Measurements from ENCODE around the gene TAF3.
A peak's percentile ranks its signal among the peaks of the same experiment; 100 is the strongest.

Gene TAF3

GRCh38 chr10:7788639-7789286 lies 29.5 kb upstream of the TAF3 start:
- Histone ChIP-seq H3K4me3 (ENCODE audit: low read length in 2 of 2) (peak overlapping the region; percentile 96), H3K14ac (ENCODE audit: low read length) (no peak overlapping the region), H2BK12ac (ENCODE audit: low read length) (no peak overlapping the region), H3K4me1 (ENCODE audit: control insufficient read depth in 2 of 2, insufficient read depth in 1 of 2, low read depth in 1 of 2, low read length in 2 of 2) (peaks cover 4 to 10% of the 10 kb centered on the region in 2 donors), H3K36me3 (replicated peaks in 1 of 2; ENCODE audit: control insufficient read depth in 2 of 2, insufficient read depth in 2 of 2, low read length in 2 of 2) (peaks cover 2 to 42% of the 10 kb centered on the region in 2 donors), H3K4ac (ENCODE audit: low read length) (no peak overlapping the region), H3K27me3 (ENCODE audit: control insufficient read depth in 3 of 3, insufficient read depth in 3 of 3, low read depth in 1 of 3, low read length in 3 of 3) (no peaks in the 10 kb centered on the region), H2BK15ac (ENCODE audit: low read length) (no peak overlapping the region), H2BK5ac (ENCODE audit: low read length) (no peak overlapping the region), H2BK120ac (ENCODE audit: low read depth, low read length) (no peak overlapping the region), H3K23ac (ENCODE audit: low read depth, low read length, poor library complexity) (no peak overlapping the region), H2AFZ (ENCODE audit: low read length) (peak overlapping the region; percentile 92), H3K18ac (ENCODE audit: low read length) (no peak overlapping the region), H3K9me3 (replicated peaks in 1 of 2; ENCODE audit: control insufficient read depth in 2 of 2, insufficient read depth in 1 of 2, low read depth in 1 of 2, low read length in 2 of 2) (no peaks in the 10 kb centered on the region), H3K9ac (ENCODE audit: low read depth, low read length, poor library complexity) (peak overlapping the region; percentile 98), H4K8ac (ENCODE audit: low read depth, low read length) (no peak overlapping the region), H3K27ac (replicated peaks; ENCODE audit: low read length) (no peak overlapping the region), H4K91ac (ENCODE audit: low read depth, low read length, poor library complexity) (no peak overlapping the region), H2AK5ac (ENCODE audit: low read depth, low read length) (no peak overlapping the region), H3K79me1 (ENCODE audit: low read depth, low read length) (peaks cover 8% of the 10 kb centered on the region), H3K4me2 (ENCODE audit: insufficient read depth, low read length, poor library complexity, severe bottlenecking) (peak overlapping the region; percentile 49)
- no CpG with 5 or more reads among the region's 25 CpGs for WGBS, 2 donors (ENCODE audit: extremely low coverage in 2 of 2, insufficient read length in 2 of 2, insufficient replicate concordance in 1 of 2)
- DNase-seq (ENCODE audit: low spot score): no peak

- Histone ChIP-seq H3K36me3 (replicated peaks in 1 of 2; ENCODE audit: control insufficient read depth in 2 of 2, insufficient read depth in 2 of 2, low read length in 2 of 2) (peaks cover 2 to 36% of the 10 kb centered on the region in 2 donors), H3K9ac (ENCODE audit: low read depth, low read length, poor library complexity) (no peak overlapping the region), H2AFZ (ENCODE audit: low read length) (no peak overlapping the region), H3K14ac (ENCODE audit: low read length) (no peak overlapping the region), H3K4ac (ENCODE audit: low read length) (no peak overlapping the region), H3K4me3 (ENCODE audit: low read length in 2 of 2) (peak overlapping the region in 1 of 2 donors; percentile 96), H2AK5ac (ENCODE audit: low read depth, low read length) (no peak overlapping the region), H3K18ac (ENCODE audit: low read length) (no peak overlapping the region), H2BK5ac (ENCODE audit: low read length) (no peak overlapping the region), H3K9me3 (replicated peaks in 1 of 2; ENCODE audit: control insufficient read depth in 2 of 2, insufficient read depth in 1 of 2, low read depth in 1 of 2, low read length in 2 of 2) (no peaks in the 10 kb centered on the region), H2BK120ac (ENCODE audit: low read depth, low read length) (no peak overlapping the region), H3K4me2 (ENCODE audit: insufficient read depth, low read length, poor library complexity, severe bottlenecking) (no peak overlapping the region), H3K27me3 (ENCODE audit: control insufficient read depth in 3 of 3, insufficient read depth in 3 of 3, low read depth in 1 of 3, low read length in 3 of 3) (no peaks in the 10 kb centered on the region), H3K27ac (replicated peaks; ENCODE audit: low read length) (no peak overlapping the region), H4K91ac (ENCODE audit: low read depth, low read length, poor library complexity) (no peak overlapping the region), H2BK15ac (ENCODE audit: low read length) (no peak overlapping the region), H3K79me1 (ENCODE audit: low read depth, low read length) (peaks cover 8% of the 10 kb centered on the region), H2BK12ac (ENCODE audit: low read length) (no peak overlapping the region), H4K8ac (ENCODE audit: low read depth, low read length) (no peak overlapping the region), H3K23ac (ENCODE audit: low read depth, low read length, poor library complexity) (no peak overlapping the region), H3K4me1 (ENCODE audit: control insufficient read depth in 2 of 2, insufficient read depth in 1 of 2, low read depth in 1 of 2, low read length in 2 of 2) (peaks cover 4 to 10% of the 10 kb centered on the region in 2 donors)
- DNase-seq (ENCODE audit: low spot score): no peak
- no CpG with 5 or more reads among the region's 3 CpGs for WGBS, 2 donors (ENCODE audit: extremely low coverage in 2 of 2, insufficient read length in 2 of 2, insufficient replicate concordance in 1 of 2)
Measured at GRCh38 chr10:7789390-7789789, 28.9 kb upstream of the TAF3 start.

GRCh38 chr10:7792541-7792940 lies 25.8 kb upstream of the TAF3 start:
- Histone ChIP-seq H3K79me1 (ENCODE audit: low read depth, low read length) (peaks cover 2% of the 10 kb centered on the region), H3K4ac (ENCODE audit: low read length) (no peak overlapping the region), H3K27me3 (ENCODE audit: control insufficient read depth in 3 of 3, insufficient read depth in 3 of 3, low read depth in 1 of 3, low read length in 3 of 3) (no peaks in the 10 kb centered on the region), H3K4me1 (ENCODE audit: control insufficient read depth in 2 of 2, insufficient read depth in 1 of 2, low read depth in 1 of 2, low read length in 2 of 2) (peaks cover 1 to 8% of the 10 kb centered on the region in 2 donors), H3K27ac (replicated peaks; ENCODE audit: low read length) (no peak overlapping the region), H2AK5ac (ENCODE audit: low read depth, low read length) (no peak overlapping the region), H3K36me3 (replicated peaks in 1 of 2; ENCODE audit: control insufficient read depth in 2 of 2, insufficient read depth in 2 of 2, low read length in 2 of 2) (peaks cover 5 to 42% of the 10 kb centered on the region in 2 donors), H3K18ac (ENCODE audit: low read length) (no peak overlapping the region), H2BK5ac (ENCODE audit: low read length) (no peak overlapping the region), H3K4me2 (ENCODE audit: insufficient read depth, low read length, poor library complexity, severe bottlenecking) (no peak overlapping the region), H4K8ac (ENCODE audit: low read depth, low read length) (no peak overlapping the region), H2AFZ (ENCODE audit: low read length) (no peak overlapping the region), H3K14ac (ENCODE audit: low read length) (no peak overlapping the region), H2BK12ac (ENCODE audit: low read length) (no peak overlapping the region), H4K91ac (ENCODE audit: low read depth, low read length, poor library complexity) (no peak overlapping the region), H2BK120ac (ENCODE audit: low read depth, low read length) (no peak overlapping the region), H3K23ac (ENCODE audit: low read depth, low read length, poor library complexity) (no peak overlapping the region), H3K9me3 (replicated peaks in 1 of 2; ENCODE audit: control insufficient read depth in 2 of 2, insufficient read depth in 1 of 2, low read depth in 1 of 2, low read length in 2 of 2) (no peaks in the 10 kb centered on the region), H3K4me3 (ENCODE audit: low read length in 2 of 2) (no peak overlapping the region), H3K9ac (ENCODE audit: low read depth, low read length, poor library complexity) (no peak overlapping the region), H2BK15ac (ENCODE audit: low read length) (no peak overlapping the region)
- no peak for DNase-seq (ENCODE audit: low spot score)
- WGBS, 2 donors (ENCODE audit: extremely low coverage in 2 of 2, insufficient read length in 2 of 2, insufficient replicate concordance in 1 of 2): no CpG with 5 or more reads among the region's 1 CpG

- no peaks in the 10 kb centered on the region for H3K27me3 ChIP-seq (ENCODE audit: control insufficient read depth in 3 of 3, insufficient read depth in 3 of 3, low read depth in 1 of 3, low read length in 3 of 3)
- H3K9ac ChIP-seq (ENCODE audit: low read depth, low read length, poor library complexity): no peak overlapping the region
- H3K4me2 ChIP-seq (ENCODE audit: insufficient read depth, low read length, poor library complexity, severe bottlenecking): no peak overlapping the region
- no peaks in the 10 kb centered on the region for H3K79me1 ChIP-seq (ENCODE audit: low read depth, low read length)
- peaks cover 0 to 1% of the 10 kb centered on the region in 2 donors for H3K4me1 ChIP-seq (ENCODE audit: control insufficient read depth in 2 of 2, insufficient read depth in 1 of 2, low read depth in 1 of 2, low read length in 2 of 2)
- H2AK5ac ChIP-seq (ENCODE audit: low read depth, low read length): no peak overlapping the region
- no peak overlapping the region for H2BK12ac ChIP-seq (ENCODE audit: low read length)
- no peak overlapping the region for H2BK120ac ChIP-seq (ENCODE audit: low read depth, low read length)
- H3K4ac ChIP-seq (ENCODE audit: low read length): no peak overlapping the region
- no peak overlapping the region for H3K14ac ChIP-seq (ENCODE audit: low read length)
- no peak for DNase-seq (ENCODE audit: low spot score)
- no peak overlapping the region for H3K23ac ChIP-seq (ENCODE audit: low read depth, low read length, poor library complexity)
- H3K27ac ChIP-seq (replicated peaks; ENCODE audit: low read length): no peak overlapping the region
- no peaks in the 10 kb centered on the region for H3K9me3 ChIP-seq (replicated peaks in 1 of 2; ENCODE audit: control insufficient read depth in 2 of 2, insufficient read depth in 1 of 2, low read depth in 1 of 2, low read length in 2 of 2)
- H3K36me3 ChIP-seq (replicated peaks in 1 of 2; ENCODE audit: control insufficient read depth in 2 of 2, insufficient read depth in 2 of 2, low read length in 2 of 2): peaks cover 10 to 59% of the 10 kb centered on the region in 2 donors
- H4K8ac ChIP-seq (ENCODE audit: low read depth, low read length): no peak overlapping the region
- WGBS, 2 donors (ENCODE audit: extremely low coverage in 2 of 2, insufficient read length in 2 of 2, insufficient replicate concordance in 1 of 2): no CpG with 5 or more reads among the region's 4 CpGs
- H3K4me3 ChIP-seq (ENCODE audit: low read length in 2 of 2): no peak overlapping the region
- H2BK5ac ChIP-seq (ENCODE audit: low read length): no peak overlapping the region
- no peak overlapping the region for H2BK15ac ChIP-seq (ENCODE audit: low read length)
- H4K91ac ChIP-seq (ENCODE audit: low read depth, low read length, poor library complexity): no peak overlapping the region
- no peak overlapping the region for H2AFZ ChIP-seq (ENCODE audit: low read length)
- no peak overlapping the region for H3K18ac ChIP-seq (ENCODE audit: low read length)
Measured at GRCh38 chr10:7794251-7795026, 23.9 kb upstream of the TAF3 start.

Measured in neuronal stem cell (in vitro differentiated cells).